H9 (cell line): ENCODE results near the gene FANCC. TPM values are rescaled to one million over a fixed set of nuclear protein-coding genes. Genes with fewer than 3 reads are reported as not detected.

Source experiments
- DNase-seq: peaks from one replicate; pipeline ENCODE4 v3.0.0-alpha.2; 2017
- H2AFZ ChIP-seq: one replicate; pipeline ENCODE4 v1.6.1; 2013; ENCODE audit warnings: mild to moderate bottlenecking, low read length, control low read depth, moderate library complexity
- H2AK5ac ChIP-seq: 2 replicates; pipeline ENCODE4 v1.6.1; 2013; ENCODE audit warnings: low read length, control low read depth, mixed read lengths; ENCODE audit not compliant: insufficient read length
- H2BK120ac ChIP-seq: one replicate; pipeline ENCODE4 v1.6.1; 2013; ENCODE audit warnings: low read depth, mild to moderate bottlenecking, low read length, control low read depth, inconsistent platforms; ENCODE audit not compliant: poor library complexity, severe bottlenecking
- H2BK12ac ChIP-seq: 2 replicates; pipeline ENCODE4 v1.6.1; 2013; ENCODE audit warnings: low read length, control low read depth, mixed read lengths, low read depth; ENCODE audit not compliant: insufficient read length
- H2BK15ac ChIP-seq: 2 replicates; pipeline ENCODE4 v1.6.1; 2013; ENCODE audit warnings: low read depth, low read length, control low read depth
- H2BK20ac ChIP-seq: one replicate; pipeline ENCODE4 v1.6.1; 2013; ENCODE audit warnings: low read depth, mild to moderate bottlenecking, low read length, control low read depth, inconsistent platforms; ENCODE audit not compliant: poor library complexity, severe bottlenecking
- H2BK5ac ChIP-seq: 2 replicates; pipeline ENCODE4 v1.6.1; 2013; ENCODE audit warnings: low read length, control low read depth, mixed read lengths; ENCODE audit not compliant: insufficient read length
- H3K14ac ChIP-seq: 2 replicates; pipeline ENCODE4 v1.6.1; 2013; ENCODE audit warnings: low read length, control low read depth; ENCODE audit not compliant: insufficient read depth
- H3K18ac ChIP-seq: 2 replicates; pipeline ENCODE4 v1.6.1; 2013; ENCODE audit warnings: low read depth, mild to moderate bottlenecking, mixed read lengths, low read length, control low read depth; ENCODE audit not compliant: insufficient read length
- H3K23ac ChIP-seq: 2 replicates; pipeline ENCODE4 v1.6.1; 2013; ENCODE audit warnings: low read length, control low read depth, mixed read lengths, low read depth; ENCODE audit not compliant: insufficient read length
- H3K23me2 ChIP-seq: 2 replicates; pipeline ENCODE4 v1.6.1; 2013; ENCODE audit warnings: low read depth, mild to moderate bottlenecking, mixed read lengths, low read length, control low read depth; ENCODE audit not compliant: insufficient read length, poor library complexity, severe bottlenecking
- H3K27ac ChIP-seq: 2 replicates; pipeline ENCODE4 v1.5.1; 2013; ENCODE audit warnings: low read length, control low read depth, mixed read lengths, low read depth; ENCODE audit not compliant: insufficient read length
- H3K27me3 ChIP-seq: 2 replicates; pipeline ENCODE4 v1.6.1; 2013; ENCODE audit warnings: low read length, control low read depth, inconsistent platforms; ENCODE audit not compliant: insufficient read depth
- H3K4ac ChIP-seq: 2 replicates; pipeline ENCODE4 v1.6.1; 2013; ENCODE audit warnings: low read depth, mild to moderate bottlenecking, control low read depth, inconsistent platforms, low read length, moderate library complexity
- H3K4me1 ChIP-seq: 2 replicates; pipeline ENCODE4 v1.6.1; 2013; ENCODE audit warnings: low read length, control low read depth, inconsistent platforms; ENCODE audit not compliant: insufficient read depth
- H3K4me2 ChIP-seq: 2 replicates; pipeline ENCODE4 v1.6.1; 2013; ENCODE audit warnings: low read length, control low read depth, mixed read lengths; ENCODE audit not compliant: insufficient read length, insufficient read depth
- H3K56ac ChIP-seq: 2 replicates; pipeline ENCODE4 v1.6.1; 2013; ENCODE audit warnings: low read depth, mild to moderate bottlenecking, mixed read lengths, low read length, control low read depth; ENCODE audit not compliant: insufficient read length
- H3K79me1 ChIP-seq: 2 replicates; pipeline ENCODE4 v1.6.1; 2013; ENCODE audit warnings: low read depth, mild to moderate bottlenecking, moderate library complexity, low read length, control low read depth, inconsistent platforms; ENCODE audit not compliant: insufficient read depth, poor library complexity, severe bottlenecking
- H3K79me2 ChIP-seq: 2 replicates; pipeline ENCODE4 v1.6.1; 2013; ENCODE audit warnings: low read length, control low read depth, inconsistent platforms; ENCODE audit not compliant: insufficient read depth
- H3K9ac ChIP-seq: 2 replicates; pipeline ENCODE4 v1.6.1; 2013; ENCODE audit warnings: low read length, control low read depth, mixed read lengths; ENCODE audit not compliant: insufficient read length; ENCODE audit errors: extremely low read depth
- H3K9me3 ChIP-seq: one replicate; pipeline ENCODE4 v1.6.1; 2013; ENCODE audit warnings: low read depth, low read length, inconsistent platforms; ENCODE audit not compliant: control insufficient read depth
- H3T11ph ChIP-seq: one replicate; pipeline ENCODE4 v1.6.1; 2013; ENCODE audit warnings: mild to moderate bottlenecking, low read length, control low read depth, inconsistent platforms
- H4K20me1 ChIP-seq: one replicate; pipeline ENCODE4 v1.6.1; 2013; ENCODE audit not compliant: control insufficient read depth, insufficient read length, insufficient read depth
- H4K5ac ChIP-seq: 2 replicates; pipeline ENCODE4 v1.6.1; 2013; ENCODE audit warnings: low read depth, mild to moderate bottlenecking, mixed read lengths, low read length, control low read depth; ENCODE audit not compliant: insufficient read length
- H4K8ac ChIP-seq: replicated peaks from 2 replicates; pipeline ENCODE4 v1.6.1; 2013; ENCODE audit warnings: low read length, control low read depth, mixed read lengths, low read depth; ENCODE audit not compliant: insufficient read length
- H4K91ac ChIP-seq: 2 replicates; pipeline ENCODE4 v1.6.1; 2013; ENCODE audit warnings: low read depth, mild to moderate bottlenecking, moderate library complexity, mixed read lengths, low read length, control low read depth; ENCODE audit not compliant: insufficient read length
- H3K27ac Mint-ChIP-seq, 3 experiments: 2 replicates in 2 of 3; 3 replicates in 1 of 3; pipeline ENCODE4 v1.8.0; 2020 to 2021; ENCODE audit warnings: mixed read lengths in 3 of 3, mild to moderate bottlenecking in 1 of 3, moderate library complexity in 1 of 3
- H3K27me3 Mint-ChIP-seq: 2 replicates; pipeline ENCODE4 v1.8.0; 2021; ENCODE audit warnings: low read depth, mild to moderate bottlenecking, moderate library complexity, mixed read lengths
- H3K36me3 Mint-ChIP-seq, 3 experiments: 2 replicates in 2 of 3; 3 replicates in 1 of 3; pipeline ENCODE4 v1.8.0; 2020 to 2021; ENCODE audit warnings: low read depth in 3 of 3, mixed read lengths in 3 of 3; ENCODE audit not compliant: insufficient read depth in 1 of 3
- H3K4me1 Mint-ChIP-seq, 2 experiments: 2 replicates each; pipeline ENCODE4 v1.8.0; 2020; ENCODE audit warnings: mixed read lengths in 2 of 2
- H3K4me3 Mint-ChIP-seq, 2 experiments: 2 replicates in 1 of 2; 3 replicates in 1 of 2; pipeline ENCODE4 v1.8.0; 2020 to 2021; ENCODE audit warnings: mild to moderate bottlenecking in 2 of 2, mixed read lengths in 2 of 2, moderate library complexity in 1 of 2
- H3K9me3 Mint-ChIP-seq, 2 experiments: 2 replicates in 1 of 2; 3 replicates in 1 of 2; pipeline ENCODE4 v1.8.0; 2020; ENCODE audit warnings: mild to moderate bottlenecking in 2 of 2, mixed read lengths in 2 of 2, moderate library complexity in 1 of 2
- CTCF ChIP-seq: fragments of 200-600 bp; sonication (generic); conservative IDR thresholded peaks from 3 replicates; pipeline ENCODE4 v1.8.0; 2021; ENCODE audit warnings: antibody characterized with exemption, mild to moderate bottlenecking
- WGBS: extraction: QIAGEN DNeasy Blood & Tissue Kit; methylation state at CpG from one replicate; pipeline ENCODE4 v1.1.7; 2013; ENCODE audit warnings: missing lambda C conversion rate, low lambda C conversion rate, mixed read lengths; ENCODE audit not compliant: insufficient read length; ENCODE audit errors: extremely low coverage; 5-methylcytosine and 5-hydroxymethylcytosine counted together
- total RNA-seq: library from RNA; stranded (reverse); gene quantifications from 2 replicates; pipeline ENCODE4 v1.2.1, GENCODE V29; 2021

FANCC gene
- total RNA-seq, 1 experiment from 2014 or later: 14.6 TPM

GRCh38 chr9:95096381-95096780 lies 221.1 kb downstream of the FANCC start:
- H3K9ac ChIP-seq: no peak overlapping the region
- Mint-ChIP-seq H3K4me1 (peaks cover 29 to 35% of the 10 kb centered on the region in 2 experiments), H3K27ac (no peak overlapping the region), H3K27me3 (no peaks in the 10 kb centered on the region; the same call in 1 of the 2 replicates), H3K9me3 (no peaks in the 10 kb centered on the region), H3K36me3 (peaks cover 0 to 3% (median 2%) of the 10 kb centered on the region in 3 experiments; a peak in 2 of 7 replicates), H3K4me3 (no peak overlapping the region)
- H2AK5ac ChIP-seq: no peak overlapping the region
- TF ChIP-seq CTCF: peak; percentile 34
- no peak overlapping the region for H2BK20ac ChIP-seq
- no peak overlapping the region for H2BK5ac ChIP-seq
- no peak overlapping the region for H3K18ac ChIP-seq
- H4K20me1 ChIP-seq: no peaks in the 10 kb centered on the region
- no peak overlapping the region for H3K4me2 ChIP-seq
- peak; percentile 56 for DNase-seq
- no peaks in the 10 kb centered on the region for H3K79me1 ChIP-seq
- no peaks in the 10 kb centered on the region; the same call in 1 of the 2 replicates for H3K4me1 ChIP-seq
- H3K27ac ChIP-seq: no peak overlapping the region
- no peak overlapping the region for H3K23ac ChIP-seq
- no peak overlapping the region for H3T11ph ChIP-seq
- H2AFZ ChIP-seq: no peak overlapping the region
- H4K91ac ChIP-seq: no peak overlapping the region
- H3K23me2 ChIP-seq: no peaks in the 10 kb centered on the region
- no peak overlapping the region for H2BK120ac ChIP-seq
- no CpG with 5 or more reads among the region's 12 CpGs for WGBS
- H3K4ac ChIP-seq: no peak overlapping the region
- H3K14ac ChIP-seq: no peak overlapping the region
- no peak overlapping the region for H2BK15ac ChIP-seq
- no peak overlapping the region for H4K5ac ChIP-seq
- no peaks in the 10 kb centered on the region for H3K9me3 ChIP-seq
- no peaks in the 10 kb centered on the region for H3K79me2 ChIP-seq
- H3K27me3 ChIP-seq: no peaks in the 10 kb centered on the region
- no peak overlapping the region for H2BK12ac ChIP-seq
- no peak overlapping the region for H4K8ac ChIP-seq
- H3K56ac ChIP-seq: no peak overlapping the region
